NCI-H1092 treated with DMSO at 0.1 percent for 48 hours (cell line): Measurements from ENCODE around the gene KCNC4.

ENCODE experiments used
- DNase-seq: peaks from one replicate; lab custom pipeline; 2025; lab: John Stamatoyannopoulos, UW

Gene KCNC4

GRCh38 chr1:110188035-110188618, 22.0 kb upstream of the KCNC4 start:
- DNase-seq: peak; percentile 11

- DNase-seq: no peak
These were observed 20.9 kb upstream of the KCNC4 start for GRCh38 chr1:110189181-110189580.

GRCh38 chr1:110190282-110190929, 19.7 kb upstream of the KCNC4 start:
- peak; percentile 84 for DNase-seq

GRCh38 chr1:110192541-110192940, 17.6 kb upstream of the KCNC4 start:
- DNase-seq: no peak

GRCh38 chr1:110195196-110195595, 14.9 kb upstream of the KCNC4 start:
- DNase-seq: no peak

- peak; percentile 78 for DNase-seq
These were observed 13.0 kb upstream of the KCNC4 start for GRCh38 chr1:110196917-110197765.

GRCh38 chr1:110197905-110198629, 12.0 kb upstream of the KCNC4 start:
- DNase-seq: no peak

GRCh38 chr1:110198746-110199145, 11.4 kb upstream of the KCNC4 start:
- no peak for DNase-seq

GRCh38 chr1:110200190-110200589, 9.9 kb upstream of the KCNC4 start:
- no peak for DNase-seq

- DNase-seq: no peak
These were observed 9.4 kb upstream of the KCNC4 start for GRCh38 chr1:110200666-110201065.

- no peak for DNase-seq
These were observed 8.8 kb upstream of the KCNC4 start for GRCh38 chr1:110201157-110201825.

- DNase-seq: peak; percentile 51
These were observed 7.0 kb upstream of the KCNC4 start for GRCh38 chr1:110203021-110203661.

GRCh38 chr1:110205156-110205555, 5.0 kb upstream of the KCNC4 start:
- DNase-seq: peak; percentile 37

- DNase-seq: no peak
These were observed 4.4 kb upstream of the KCNC4 start for GRCh38 chr1:110205591-110206155.

- DNase-seq: no peak
These were observed 3.7 kb upstream of the KCNC4 start for GRCh38 chr1:110206261-110206920.

- peak; percentile 56 for DNase-seq
These were observed 2.3 kb upstream of the KCNC4 start for GRCh38 chr1:110207831-110208230.

- DNase-seq: no peak
These were observed 1.0 kb upstream of the KCNC4 start for GRCh38 chr1:110208916-110209645.

- DNase-seq: peak; percentile 56
These were observed 736 bp downstream of the KCNC4 start for GRCh38 chr1:110210604-110211495.
